Activated naive CD4-positive, alpha-beta T cell (primary cell): ENCODE measurements around the gene AFTPH.

Source experiments
- DNase-seq, 4 experiments: peaks; one replicate each; lab custom pipeline; 2025; lab: John Stamatoyannopoulos, UW

The AFTPH gene

GRCh38 chr2:64523666-64524603, at the start of gene AFTPH:
TSS of gene AFTPH (plus strand) at chr2:64524328. CDS start at chr2:64551475, 27,147 bp downstream.
- peak; percentile 97 to 99 (median 97) for DNase-seq

GRCh38 chr2:64474636-64475035, 49.5 kb upstream of the AFTPH start:
- no peak for DNase-seq

GRCh38 chr2:64477037-64477436, 47.1 kb upstream of the AFTPH start:
- DNase-seq = no peak

GRCh38 chr2:64477979-64478378, 46.1 kb upstream of the AFTPH start:
- DNase-seq = no peak

- no peak for DNase-seq
Measured at GRCh38 chr2:64478502-64479230, 45.5 kb upstream of the AFTPH start.

GRCh38 chr2:64479259-64480117, 44.6 kb upstream of the AFTPH start:
- no peak for DNase-seq

GRCh38 chr2:64481665-64482064, 42.5 kb upstream of the AFTPH start:
- no peak for DNase-seq

GRCh38 chr2:64482243-64482642, 41.9 kb upstream of the AFTPH start:
- DNase-seq = no peak

GRCh38 chr2:64482765-64483504, 41.2 kb upstream of the AFTPH start:
- DNase-seq = no peak

GRCh38 chr2:64485331-64485730, 38.8 kb upstream of the AFTPH start:
- no peak for DNase-seq

GRCh38 chr2:64485961-64486360, 38.2 kb upstream of the AFTPH start:
- DNase-seq = no peak

- no peak for DNase-seq
Measured at GRCh38 chr2:64487256-64488049, 36.7 kb upstream of the AFTPH start.

GRCh38 chr2:64488050-64488974, 35.8 kb upstream of the AFTPH start:
- DNase-seq = peak; percentile 48 to 85 (median 74)

GRCh38 chr2:64489081-64489751, 34.9 kb upstream of the AFTPH start:
- DNase-seq = no peak

GRCh38 chr2:64491426-64491825, 32.7 kb upstream of the AFTPH start:
- no peak for DNase-seq

GRCh38 chr2:64492272-64492671, 31.9 kb upstream of the AFTPH start:
- DNase-seq = no peak

GRCh38 chr2:64492821-64493220, 31.3 kb upstream of the AFTPH start:
- DNase-seq = no peak

- DNase-seq = no peak
Measured at GRCh38 chr2:64493788-64494187, 30.3 kb upstream of the AFTPH start.

- no peak for DNase-seq
Measured at GRCh38 chr2:64498438-64498837, 25.7 kb upstream of the AFTPH start.
